Nephron (organoid): ENCODE data around the gene ITGB7.

ENCODE experiments used
- H3K27ac Mint-ChIP-seq, 3 experiments: 2 replicates each; pipeline ENCODE4 v1.8.0; 2020; ENCODE audit warnings: mixed read lengths in 3 of 3, mild to moderate bottlenecking in 2 of 3, moderate library complexity in 1 of 3
- H3K27me3 Mint-ChIP-seq: 2 replicates; pipeline ENCODE4 v1.8.0; 2021; ENCODE audit warnings: low read depth, mild to moderate bottlenecking, moderate library complexity, mixed read lengths
- H3K36me3 Mint-ChIP-seq: 2 replicates; pipeline ENCODE4 v1.8.0; 2020; ENCODE audit warnings: low read depth, mixed read lengths
- H3K4me1 Mint-ChIP-seq: 2 replicates; pipeline ENCODE4 v1.8.0; 2020; ENCODE audit warnings: mixed read lengths
- H3K4me3 Mint-ChIP-seq, 3 experiments: 2 replicates each; pipeline ENCODE4 v1.8.0; 2020; ENCODE audit warnings: mild to moderate bottlenecking in 3 of 3, mixed read lengths in 3 of 3, moderate library complexity in 2 of 3
- H3K9me3 Mint-ChIP-seq: 2 replicates; pipeline ENCODE4 v1.8.0; 2020; ENCODE audit warnings: mixed read lengths
- TF ChIP-seq, protein P1 (sequence below), 3 experiments: fragments of 200-600 bp; sonication (generic); IDR thresholded peaks; one replicate each; pipeline ENCODE4 v1.5.0; 2021; ENCODE audit warnings: antibody characterized with exemption in 3 of 3; ENCODE audit not compliant: unreplicated experiment in 3 of 3

The ITGB7 gene

DNA sequence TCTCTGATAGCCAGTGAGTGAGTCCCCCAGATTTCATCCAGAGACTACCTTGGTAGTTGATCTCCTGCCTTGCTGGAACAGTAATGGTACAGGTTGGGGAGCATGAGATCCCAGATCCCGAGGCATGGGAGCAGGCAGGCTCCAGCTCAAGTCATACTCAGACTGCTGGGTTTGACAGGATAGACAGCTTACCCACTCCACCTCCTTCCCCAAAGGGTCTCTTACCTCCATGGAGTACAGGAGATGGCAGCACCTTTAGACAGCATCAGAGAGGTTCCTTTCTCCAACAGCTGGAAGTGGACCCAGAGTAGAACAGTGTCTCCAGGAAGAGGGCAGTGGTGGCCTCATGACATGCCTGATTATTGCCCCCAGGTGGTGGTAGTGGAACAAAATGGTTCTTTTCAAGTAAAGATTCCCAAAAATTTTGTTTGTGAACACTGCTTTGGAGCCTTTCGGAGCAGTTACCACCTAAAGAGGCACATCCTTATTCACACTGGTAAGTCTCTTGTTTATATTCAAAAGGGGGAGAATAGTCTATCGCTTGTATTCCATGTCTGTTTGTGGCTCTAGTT, 21.4 kb downstream of the ITGB7 start:
- H3K27me3 Mint-ChIP-seq, result no peaks in the 10 kb centered on the region
- H3K36me3 Mint-ChIP-seq, result peaks cover 75% of the 10 kb centered on the region

DNA sequence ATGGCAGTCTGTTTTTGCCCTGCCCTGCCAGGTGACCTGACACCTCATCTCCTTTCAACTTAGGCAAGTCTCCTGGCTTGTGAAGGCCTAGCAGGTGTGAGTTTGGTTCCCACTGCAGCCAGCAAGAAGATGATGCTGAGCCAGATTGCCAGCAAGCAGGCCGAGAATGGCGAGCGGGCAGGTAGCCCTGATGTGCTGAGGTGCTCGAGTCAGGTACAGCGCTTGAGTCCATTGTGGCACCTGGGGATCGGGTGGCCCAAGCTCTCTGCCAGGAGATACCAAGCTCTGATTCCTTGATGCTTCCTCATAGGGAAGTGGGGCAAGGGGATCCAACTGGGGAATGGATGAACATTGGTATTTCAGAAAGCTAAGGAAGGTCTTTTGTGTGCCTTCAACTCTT, 22.2 kb downstream of the ITGB7 start:
- no peaks in the 10 kb centered on the region for H3K9me3 Mint-ChIP-seq
- H3K4me1 Mint-ChIP-seq, result peaks cover 41% of the 10 kb centered on the region
- H3K27ac Mint-ChIP-seq, result peak overlapping the region in 1 of 3 experiments; percentile 20
- peak overlapping the region in 1 of 3 experiments; percentile 15 for H3K4me3 Mint-ChIP-seq
- H3K36me3 Mint-ChIP-seq, result peaks cover 75% of the 10 kb centered on the region
- TF ChIP-seq, protein P1, sequence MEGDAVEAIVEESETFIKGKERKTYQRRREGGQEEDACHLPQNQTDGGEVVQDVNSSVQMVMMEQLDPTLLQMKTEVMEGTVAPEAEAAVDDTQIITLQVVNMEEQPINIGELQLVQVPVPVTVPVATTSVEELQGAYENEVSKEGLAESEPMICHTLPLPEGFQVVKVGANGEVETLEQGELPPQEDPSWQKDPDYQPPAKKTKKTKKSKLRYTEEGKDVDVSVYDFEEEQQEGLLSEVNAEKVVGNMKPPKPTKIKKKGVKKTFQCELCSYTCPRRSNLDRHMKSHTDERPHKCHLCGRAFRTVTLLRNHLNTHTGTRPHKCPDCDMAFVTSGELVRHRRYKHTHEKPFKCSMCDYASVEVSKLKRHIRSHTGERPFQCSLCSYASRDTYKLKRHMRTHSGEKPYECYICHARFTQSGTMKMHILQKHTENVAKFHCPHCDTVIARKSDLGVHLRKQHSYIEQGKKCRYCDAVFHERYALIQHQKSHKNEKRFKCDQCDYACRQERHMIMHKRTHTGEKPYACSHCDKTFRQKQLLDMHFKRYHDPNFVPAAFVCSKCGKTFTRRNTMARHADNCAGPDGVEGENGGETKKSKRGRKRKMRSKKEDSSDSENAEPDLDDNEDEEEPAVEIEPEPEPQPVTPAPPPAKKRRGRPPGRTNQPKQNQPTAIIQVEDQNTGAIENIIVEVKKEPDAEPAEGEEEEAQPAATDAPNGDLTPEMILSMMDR (IDR thresholded peaks at IDR 0.05; ENCODE audit: unreplicated experiment in 3 of 3), result no peak
- no peaks in the 10 kb centered on the region for H3K27me3 Mint-ChIP-seq

More for the DNA sequence above, 21.4 kb downstream of the ITGB7 start:
- H3K9me3 Mint-ChIP-seq, result no peaks in the 10 kb centered on the region
- no peak overlapping the region for H3K4me3 Mint-ChIP-seq
- peaks cover 36% of the 10 kb centered on the region for H3K4me1 Mint-ChIP-seq
- H3K27ac Mint-ChIP-seq, result no peak overlapping the region
- TF ChIP-seq, protein P1 (IDR thresholded peaks at IDR 0.05; ENCODE audit: unreplicated experiment in 3 of 3), result no peak

- no peaks in the 10 kb centered on the region for H3K27me3 Mint-ChIP-seq
- peak overlapping the region; percentile 91 to 95 (median 92) for H3K4me3 Mint-ChIP-seq
- TF ChIP-seq, protein P1 (IDR thresholded peaks at IDR 0.05; ENCODE audit: unreplicated experiment in 3 of 3), result no peak
- H3K4me1 Mint-ChIP-seq, result peaks cover 50% of the 10 kb centered on the region
- H3K9me3 Mint-ChIP-seq, result no peaks in the 10 kb centered on the region
- H3K36me3 Mint-ChIP-seq, result peaks cover 66% of the 10 kb centered on the region
- H3K27ac Mint-ChIP-seq, result peak overlapping the region; percentile 10 to 100 (median 40)
Observed at GRCh38 chr12:53182903-53183302, 24.1 kb downstream of the ITGB7 start.

- peaks cover 55% of the 10 kb centered on the region for H3K4me1 Mint-ChIP-seq
- H3K9me3 Mint-ChIP-seq, result no peaks in the 10 kb centered on the region
- peaks cover 57% of the 10 kb centered on the region for H3K36me3 Mint-ChIP-seq
- TF ChIP-seq, protein P1 (IDR thresholded peaks at IDR 0.05; ENCODE audit: unreplicated experiment in 3 of 3), result no peak
- H3K4me3 Mint-ChIP-seq, result peak overlapping the region; percentile 91 to 95 (median 92)
- H3K27me3 Mint-ChIP-seq, result no peaks in the 10 kb centered on the region
- H3K27ac Mint-ChIP-seq, result peak overlapping the region; percentile 97 to 100 (median 98)
Observed at GRCh38 chr12:53181935-53182334, 25.1 kb downstream of the ITGB7 start.

GRCh38 chr12:53180931-53181645, 26.0 kb downstream of the ITGB7 start:
- peaks cover 49% of the 10 kb centered on the region for H3K36me3 Mint-ChIP-seq
- H3K9me3 Mint-ChIP-seq, result no peaks in the 10 kb centered on the region
- H3K27ac Mint-ChIP-seq, result peak overlapping the region; percentile 97 to 100 (median 98)
- H3K4me3 Mint-ChIP-seq, result peak overlapping the region; percentile 91 to 96 (median 95)
- TF ChIP-seq, protein P1 (IDR thresholded peaks at IDR 0.05; ENCODE audit: unreplicated experiment in 3 of 3), result no peak
- H3K4me1 Mint-ChIP-seq, result peaks cover 55% of the 10 kb centered on the region
- no peaks in the 10 kb centered on the region for H3K27me3 Mint-ChIP-seq
